GM18951 (cell line): ENCODE data around the gene TAOK2.

Experiments
- POLR2A ChIP-seq: IDR thresholded peaks from 4 replicates; pipeline ENCODE4 v1.6.1; 2011; ENCODE audit warnings: mild to moderate bottlenecking; ENCODE audit not compliant: insufficient read length, insufficient read depth; ENCODE audit errors: extremely low read depth
- in situ Hi-C: fragments of 300-500 bp; cut with MboI; formaldehyde crosslinking; loops from one replicate; pipeline ENCODE4 v1.12.0; 2022; ENCODE audit warnings: low sequenced_read_pairs, mixed read lengths, inconsistent platforms; ENCODE audit not compliant: unreplicated experiment

Gene TAOK2

DNA sequence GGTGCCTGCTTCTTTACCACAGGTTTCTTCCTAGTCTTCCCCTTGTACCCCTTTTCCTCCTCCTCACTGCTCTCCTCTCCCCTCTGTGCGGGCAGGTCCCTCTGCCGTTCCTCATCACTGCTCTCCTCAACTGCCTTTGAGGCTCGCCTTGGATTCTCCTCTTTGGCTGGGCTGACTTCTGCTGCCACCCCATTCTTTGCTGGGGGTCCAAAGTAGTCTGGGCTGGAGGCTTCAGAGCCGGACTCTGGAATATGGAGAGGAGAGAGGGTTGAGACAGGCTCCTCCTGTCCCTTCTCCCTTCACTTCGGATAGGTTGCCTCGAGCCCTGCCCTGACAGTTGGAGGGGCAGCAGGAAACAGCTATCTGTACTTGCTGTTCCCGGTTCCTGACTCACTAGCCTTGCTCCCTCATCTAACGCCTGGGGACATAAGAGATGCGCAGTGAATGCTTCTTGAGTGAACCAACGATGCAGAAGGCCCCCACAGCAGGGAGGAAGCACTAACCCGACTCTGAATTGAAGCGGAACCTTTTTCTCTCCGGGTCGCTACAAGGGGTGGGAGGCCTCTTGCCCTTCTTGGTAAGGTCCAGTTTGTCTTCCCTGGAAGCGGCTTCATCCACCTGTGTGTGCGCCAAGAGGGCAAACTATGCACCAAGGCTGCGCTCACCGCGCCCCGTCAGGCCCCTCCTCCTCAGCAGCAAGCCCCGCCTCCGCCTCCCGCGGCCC lies 21.1 kb downstream of the TAOK2 start:
- in situ Hi-C loops, result no loop called here
- no peak for TF ChIP-seq POLR2A

DNA sequence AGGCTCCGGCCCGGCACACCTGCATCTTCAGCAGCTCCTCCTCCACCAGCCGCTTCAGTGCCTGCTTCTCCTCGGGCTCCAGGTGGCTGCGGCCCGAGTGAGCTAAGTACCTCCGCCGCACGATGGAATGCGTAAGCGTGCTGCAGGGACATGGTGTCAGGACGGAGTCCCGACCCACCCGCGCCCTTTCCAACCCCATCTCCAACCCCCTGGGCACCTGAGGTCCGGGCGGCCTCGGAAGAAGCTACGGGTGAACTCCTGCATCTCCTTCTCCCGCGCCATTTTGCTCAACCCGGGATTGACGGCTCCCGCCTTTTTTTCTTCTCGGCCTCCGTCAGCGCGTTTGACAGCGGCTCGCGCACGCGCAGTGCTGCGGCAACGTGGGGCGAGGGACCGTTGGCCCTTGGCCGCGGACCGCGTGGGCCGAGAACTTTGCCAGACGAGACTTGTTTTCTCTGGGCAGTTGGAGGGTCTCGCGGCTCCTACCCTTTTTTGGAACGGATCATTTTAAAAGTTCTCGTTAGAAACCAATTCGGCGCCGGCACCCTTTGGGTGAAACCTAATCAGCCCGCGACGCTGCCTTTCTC lies 21.7 kb downstream of the TAOK2 start, which contains the start of gene HIRIP3:
Gene HIRIP3 (minus strand): TSS at position 294 of the 587 bp plus-strand sequence. CDS start 12 bp downstream, at position 282.
- peak; percentile 56 for TF ChIP-seq POLR2A
- in situ Hi-C loops, result no loop called here

DNA sequence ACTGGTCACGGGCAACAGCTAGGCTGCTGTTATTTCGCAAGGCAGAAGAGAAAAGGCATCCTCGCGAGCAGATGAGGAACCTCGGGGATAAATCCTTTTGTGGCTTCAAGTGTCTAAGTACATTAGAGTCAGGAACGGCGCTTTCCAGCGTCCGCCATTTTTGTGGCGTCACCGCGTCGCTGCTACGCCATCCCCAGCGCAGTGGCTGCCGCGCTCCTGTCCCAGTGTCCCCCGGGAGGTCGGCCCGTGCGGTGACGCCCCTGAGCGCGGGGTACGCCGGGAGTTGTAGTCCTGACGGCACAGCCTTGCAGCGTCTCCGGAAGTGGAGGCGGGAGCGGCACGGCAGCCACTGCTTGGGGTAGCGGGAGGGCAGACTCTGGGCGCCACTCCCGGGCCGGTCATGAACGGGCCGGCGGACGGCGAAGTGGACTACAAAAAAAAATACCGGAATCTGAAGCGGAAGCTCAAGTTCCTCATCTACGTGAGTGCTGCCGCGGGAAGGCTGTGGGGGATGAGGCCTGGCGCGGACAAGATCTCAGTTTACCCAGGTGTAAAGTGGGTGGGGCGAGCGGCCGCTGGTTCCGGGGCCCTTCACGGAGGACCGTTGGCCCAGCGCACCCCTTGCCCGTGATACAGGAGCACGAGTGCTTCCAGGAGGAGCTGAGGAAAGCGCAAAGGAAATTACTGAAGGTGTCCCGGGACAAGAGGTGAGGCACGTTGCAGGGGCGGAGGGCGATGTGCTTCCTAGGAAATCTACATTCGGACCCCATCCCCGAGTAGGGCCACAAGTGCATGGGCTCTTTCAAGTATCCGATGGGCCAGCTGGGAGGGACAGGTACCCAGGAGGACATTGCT lies 22.5 kb downstream of the TAOK2 start, which contains the start of gene INO80E:
Gene INO80E (plus strand): TSS at position 331 of the 855 bp plus-strand sequence. CDS start 70 bp downstream, at position 401.
- peak; percentile 90 for TF ChIP-seq POLR2A
- in situ Hi-C loops, result no loop called here

GRCh38 chr16:29996766-29997250 lies 23.1 kb downstream of the TAOK2 start:
- in situ Hi-C loops, result no loop called here

GRCh38 chr16:29999605-30000004 lies 25.9 kb downstream of the TAOK2 start:
- TF ChIP-seq POLR2A, result no peak
- in situ Hi-C loops, result loop anchor here (25.0 kb wide), 1 partner anchor 312 kb away; the partner anchor contains the start of gene QPRT

More at GRCh38 chr16:29996766-29997250, 23.1 kb downstream of the TAOK2 start:
- TF ChIP-seq POLR2A, result no peak

DNA sequence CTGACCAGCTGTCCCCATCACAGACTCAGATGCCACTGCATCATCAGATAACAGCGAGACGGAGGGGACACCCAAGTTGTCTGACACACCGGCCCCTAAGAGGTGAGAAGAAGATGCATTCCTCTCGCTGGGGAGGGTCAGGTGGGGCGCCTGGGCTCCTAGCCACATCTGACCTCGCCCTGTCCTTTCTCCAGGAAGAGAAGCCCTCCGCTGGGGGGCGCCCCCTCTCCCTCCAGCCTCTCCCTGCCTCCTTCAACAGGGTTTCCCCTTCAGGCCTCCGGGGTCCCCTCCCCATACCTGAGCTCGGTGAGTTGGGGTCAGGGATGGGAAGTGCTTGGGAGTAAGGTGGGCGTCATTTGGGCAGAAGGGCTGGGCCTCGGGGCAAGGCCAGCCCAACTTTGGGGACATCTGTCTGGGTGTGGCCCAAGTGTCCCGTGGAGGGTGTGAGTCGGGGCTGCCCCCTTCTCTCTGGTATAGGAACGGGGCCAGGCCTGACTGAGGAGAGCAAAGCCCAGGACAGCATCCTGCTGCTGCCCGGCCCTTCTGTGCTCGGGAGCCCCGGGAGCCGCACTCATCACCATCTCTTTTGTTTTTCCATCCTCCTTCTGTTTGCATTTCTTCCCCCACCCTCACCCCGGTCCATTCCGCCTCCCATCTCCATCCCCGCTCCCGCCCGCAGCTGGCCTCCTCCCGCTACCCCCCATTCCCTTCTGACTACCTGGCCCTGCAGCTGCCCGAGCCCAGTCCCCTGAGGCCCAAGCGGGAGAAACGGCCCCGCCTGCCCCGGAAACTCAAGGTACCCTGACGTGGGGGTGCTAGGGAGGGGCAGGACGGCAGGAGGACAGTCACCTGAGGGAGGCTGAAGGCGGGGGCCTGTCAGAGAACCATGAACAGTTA lies 27.3 kb downstream of the TAOK2 start:
- no peak for TF ChIP-seq POLR2A
- in situ Hi-C loops, result loop anchor here (25.0 kb wide), 1 partner anchor 314 kb away; the partner anchor contains the start of gene QPRT

DNA sequence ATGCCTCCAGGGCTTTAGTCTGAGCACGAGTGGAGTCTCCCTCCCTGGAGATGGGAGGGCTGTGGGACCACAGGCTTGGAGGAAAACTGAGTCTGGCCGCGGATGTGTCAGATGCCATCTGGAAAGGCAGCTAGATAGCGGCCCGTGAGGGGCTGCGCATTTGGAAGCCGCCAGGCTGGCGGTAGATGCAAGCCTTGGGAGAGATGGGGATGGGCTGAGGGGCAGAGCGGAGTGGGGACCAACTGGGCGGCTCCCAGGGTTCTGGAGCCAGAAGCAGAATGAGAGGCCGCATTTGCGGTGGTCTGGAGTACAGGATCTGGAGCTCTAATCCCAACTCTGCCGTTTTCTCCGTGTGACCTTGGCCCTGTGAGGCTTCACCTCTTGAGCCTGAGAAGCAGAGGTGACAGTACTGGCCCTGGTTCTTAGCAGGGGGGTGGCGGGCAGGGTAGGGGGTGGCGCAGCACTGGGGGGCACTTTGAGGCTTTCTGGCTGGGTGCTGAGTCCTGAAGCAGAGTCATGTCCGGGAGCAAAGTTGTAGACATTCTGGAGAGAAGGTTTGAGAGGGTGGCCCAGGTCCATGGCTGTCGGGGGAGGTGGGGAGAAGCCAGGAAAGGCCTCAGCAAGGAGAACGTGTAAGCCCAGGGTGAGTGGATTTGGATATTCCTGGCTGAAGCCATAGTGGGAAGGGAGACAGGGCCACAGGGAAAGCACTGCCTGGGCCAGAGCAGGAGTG lies 29.1 kb downstream of the TAOK2 start:
- TF ChIP-seq POLR2A, result no peak
- in situ Hi-C loops, result loop anchor here (25.0 kb wide), 1 partner anchor 315 kb away; the partner anchor contains the start of gene QPRT

DNA sequence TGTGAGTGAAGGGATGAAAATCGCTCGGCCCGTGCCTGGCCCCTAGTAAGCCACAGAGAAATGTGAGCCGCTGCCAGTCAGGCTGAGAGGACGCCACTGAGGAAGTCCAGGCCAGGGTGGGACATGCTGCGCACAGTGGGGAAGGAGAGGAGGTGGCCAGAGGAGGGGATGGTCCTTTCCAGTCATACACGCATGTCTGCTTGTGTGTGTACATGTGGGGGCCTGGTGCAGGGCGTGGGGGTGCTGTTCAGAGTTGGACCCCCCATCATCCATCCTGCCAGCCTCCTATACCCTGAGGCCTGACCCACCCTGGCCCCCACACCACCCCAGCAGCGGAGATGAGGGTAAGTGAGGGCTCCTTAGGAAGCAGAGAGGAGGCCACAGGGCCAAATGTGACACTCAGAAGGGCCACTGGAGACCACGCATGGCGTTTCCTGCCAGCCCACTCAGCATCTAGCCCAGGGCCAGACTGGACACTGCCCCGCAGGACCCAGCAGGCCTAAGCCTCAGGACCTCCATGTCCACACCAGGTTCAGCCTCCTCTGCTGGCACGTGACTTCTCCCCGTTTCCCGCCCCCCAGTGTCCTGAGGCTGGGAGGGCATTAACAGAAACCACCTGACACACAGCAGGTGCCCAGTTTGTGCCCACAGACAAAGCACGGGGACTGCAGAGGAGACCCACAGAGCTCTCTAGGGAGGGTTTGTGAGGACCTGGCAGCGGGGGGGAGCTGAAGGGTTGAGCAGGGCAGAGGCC lies 30.2 kb downstream of the TAOK2 start:
- TF ChIP-seq POLR2A, result no peak
- in situ Hi-C loops, result loop anchor here (25.0 kb wide), 1 partner anchor 317 kb away; the partner anchor contains the start of gene QPRT

DNA sequence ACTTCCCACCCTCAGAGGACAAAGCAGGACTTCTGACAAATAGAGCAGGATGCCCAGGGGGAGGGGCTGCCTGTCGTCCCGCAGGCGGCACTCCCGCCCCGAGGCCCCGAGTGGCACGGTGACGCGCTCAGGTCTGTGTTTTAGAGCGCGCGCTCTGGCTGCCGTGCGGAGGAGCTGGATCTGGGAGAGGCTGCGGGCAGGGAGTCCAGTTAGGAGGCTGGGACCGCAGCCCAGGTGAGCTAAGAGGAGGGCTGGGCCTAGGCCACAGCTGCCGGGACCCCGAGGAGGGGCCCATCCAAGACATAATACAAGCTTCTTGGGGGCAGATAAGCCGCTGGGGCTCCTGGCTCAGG lies 30.7 kb downstream of the TAOK2 start:
- in situ Hi-C loops, result loop anchor here (25.0 kb wide), 1 partner anchor 317 kb away; the partner anchor contains the start of gene QPRT
- TF ChIP-seq POLR2A, result no peak

DNA sequence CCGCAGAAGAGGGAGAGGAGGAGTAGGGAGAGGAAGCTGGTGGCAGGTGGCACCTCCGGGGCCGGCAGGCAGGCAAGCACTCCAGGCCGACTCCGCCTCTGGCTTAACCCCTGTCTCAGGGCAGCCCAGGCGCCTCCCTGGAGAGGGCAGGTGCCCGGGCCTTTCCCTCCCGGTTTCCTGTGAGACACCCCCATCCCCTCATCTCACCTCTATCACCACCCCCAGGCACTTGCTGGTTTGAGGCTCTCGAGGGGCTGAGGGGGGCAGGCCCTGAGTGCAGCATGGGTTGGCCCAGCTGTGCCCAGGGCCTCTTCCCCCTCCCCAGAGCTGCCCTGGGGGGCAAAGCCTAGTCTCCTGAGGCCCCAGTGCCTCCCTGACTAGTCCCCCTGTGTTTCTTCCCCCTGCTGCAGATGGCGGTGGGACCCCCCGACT lies 31.2 kb downstream of the TAOK2 start:
- no peak for TF ChIP-seq POLR2A
- in situ Hi-C loops, result loop anchor here (25.0 kb wide), 1 partner anchor 318 kb away; the partner anchor contains the start of gene QPRT
